Mesenchymal stem cell (in vitro differentiated cells and primary cell): ENCODE results near the gene KIF26B.
A peak's percentile ranks its signal among the peaks of the same experiment; 100 is the strongest.

Experiments
- DNase-seq: peaks from one replicate; pipeline ENCODE4 v3.0.0-alpha.2; 2013
- H2AFZ ChIP-seq: one replicate; pipeline ENCODE4 v1.6.1; 2013; ENCODE audit warnings: low read depth, mild to moderate bottlenecking, control low read depth, inconsistent platforms, low read length, moderate library complexity
- H2AK5ac ChIP-seq: 2 replicates; pipeline ENCODE4 v1.6.1; 2013; ENCODE audit warnings: low read length, moderate library complexity, mild to moderate bottlenecking, inconsistent platforms; ENCODE audit not compliant: severe bottlenecking
- H2BK120ac ChIP-seq: one replicate; pipeline ENCODE4 v1.6.1; 2013; ENCODE audit warnings: low read depth, mild to moderate bottlenecking, inconsistent platforms, low read length, moderate library complexity
- H2BK12ac ChIP-seq, 2 experiments: one replicate each; pipeline ENCODE4 v1.6.1; 2013; ENCODE audit warnings: inconsistent platforms in 2 of 2, low read length in 2 of 2, mild to moderate bottlenecking in 2 of 2, moderate library complexity in 2 of 2, control low read depth in 1 of 2
- H2BK15ac ChIP-seq: one replicate; pipeline ENCODE4 v1.6.1; 2013; ENCODE audit warnings: mild to moderate bottlenecking, low read depth, inconsistent platforms; ENCODE audit not compliant: poor library complexity, severe bottlenecking
- H2BK5ac ChIP-seq: 2 replicates; pipeline ENCODE4 v1.6.1; 2013; ENCODE audit warnings: low read depth, mild to moderate bottlenecking, low read length, control low read depth, inconsistent platforms; ENCODE audit not compliant: poor library complexity, severe bottlenecking
- H3K14ac ChIP-seq, 2 experiments: one replicate each; pipeline ENCODE4 v1.6.1; 2013; ENCODE audit warnings: inconsistent platforms in 2 of 2, low read length in 2 of 2, control low read depth in 1 of 2, mild to moderate bottlenecking in 1 of 2, moderate library complexity in 1 of 2
- H3K18ac ChIP-seq, 2 experiments: one replicate each; pipeline ENCODE4 v1.6.1; 2013; ENCODE audit warnings: inconsistent platforms in 2 of 2, low read length in 2 of 2, control low read depth in 1 of 2, low read depth in 1 of 2, mild to moderate bottlenecking in 1 of 2
- H3K23ac ChIP-seq, 2 experiments: one replicate each; pipeline ENCODE4 v1.6.1; 2013; ENCODE audit warnings: inconsistent platforms in 2 of 2, low read length in 2 of 2, mild to moderate bottlenecking in 2 of 2, moderate library complexity in 2 of 2, control low read depth in 1 of 2
- H3K27ac ChIP-seq: 2 replicates; pipeline ENCODE4 v1.5.1; 2013; ENCODE audit warnings: mild to moderate bottlenecking, moderate library complexity, low read length, control low read depth, inconsistent platforms; ENCODE audit not compliant: poor library complexity, severe bottlenecking
- H3K27me3 ChIP-seq, 2 experiments: 2 replicates each; pipeline versions ENCODE4 v1.6.1 to v1.7.0; 2013; ENCODE audit warnings: low read length in 2 of 2, mild to moderate bottlenecking in 2 of 2, moderate library complexity in 2 of 2, control low read depth in 1 of 2, inconsistent platforms in 1 of 2; ENCODE audit not compliant: control insufficient read depth in 1 of 2, insufficient read depth in 1 of 2
- H3K36me3 ChIP-seq, 2 experiments: 2 replicates each; pipeline versions ENCODE4 v1.6.1 to v1.7.0; 2013; ENCODE audit warnings: low read length in 2 of 2, control low read depth in 1 of 2, inconsistent platforms in 1 of 2, low read depth in 1 of 2, mild to moderate bottlenecking in 1 of 2; ENCODE audit not compliant: insufficient read depth in 2 of 2, control insufficient read depth in 1 of 2
- H3K4ac ChIP-seq, 2 experiments: one replicate each; pipeline ENCODE4 v1.6.1; 2013; ENCODE audit warnings: inconsistent platforms in 2 of 2, low read length in 2 of 2, mild to moderate bottlenecking in 2 of 2, moderate library complexity in 2 of 2, control low read depth in 1 of 2, low read depth in 1 of 2
- H3K4me1 ChIP-seq: 2 replicates; pipeline ENCODE4 v1.6.1; 2013; ENCODE audit warnings: low read depth, low read length, control low read depth; ENCODE audit not compliant: control insufficient read depth, insufficient read depth
- H3K4me2 ChIP-seq: 2 replicates; pipeline ENCODE4 v1.6.1; 2013; ENCODE audit warnings: low read length, mild to moderate bottlenecking, inconsistent platforms; ENCODE audit not compliant: poor library complexity, severe bottlenecking
- H3K4me3 ChIP-seq, 2 experiments: 2 replicates each; pipeline versions ENCODE4 v1.5.1 to v1.7.0; 2013; ENCODE audit warnings: low read length in 2 of 2, mild to moderate bottlenecking in 2 of 2, control low read depth in 1 of 2, low read depth in 1 of 2; ENCODE audit not compliant: insufficient read depth in 1 of 2
- H3K79me1 ChIP-seq: replicated peaks from 2 replicates; pipeline ENCODE4 v1.6.1; 2013; ENCODE audit warnings: mild to moderate bottlenecking, control low read depth, low read length, inconsistent platforms; ENCODE audit not compliant: poor library complexity, severe bottlenecking
- H3K9ac ChIP-seq: 2 replicates; pipeline ENCODE4 v1.7.0; 2013; ENCODE audit warnings: mild to moderate bottlenecking, low read length, moderate library complexity
- H3K9me3 ChIP-seq: 2 replicates; pipeline ENCODE4 v1.7.0; 2013; ENCODE audit warnings: mild to moderate bottlenecking, low read length; ENCODE audit not compliant: control insufficient read depth
- H4K8ac ChIP-seq: one replicate; pipeline ENCODE4 v1.6.1; 2013; ENCODE audit warnings: inconsistent platforms, mild to moderate bottlenecking, low read length, moderate library complexity
- H4K91ac ChIP-seq: one replicate; pipeline ENCODE4 v1.6.1; 2013; ENCODE audit warnings: mild to moderate bottlenecking, low read length, inconsistent platforms
- WGBS: methylation state at CpG from one replicate; pipeline ENCODE4 v1.1.7; 2013; ENCODE audit warnings: mixed read lengths; 5-methylcytosine and 5-hydroxymethylcytosine counted together

KIF26B gene

DNA sequence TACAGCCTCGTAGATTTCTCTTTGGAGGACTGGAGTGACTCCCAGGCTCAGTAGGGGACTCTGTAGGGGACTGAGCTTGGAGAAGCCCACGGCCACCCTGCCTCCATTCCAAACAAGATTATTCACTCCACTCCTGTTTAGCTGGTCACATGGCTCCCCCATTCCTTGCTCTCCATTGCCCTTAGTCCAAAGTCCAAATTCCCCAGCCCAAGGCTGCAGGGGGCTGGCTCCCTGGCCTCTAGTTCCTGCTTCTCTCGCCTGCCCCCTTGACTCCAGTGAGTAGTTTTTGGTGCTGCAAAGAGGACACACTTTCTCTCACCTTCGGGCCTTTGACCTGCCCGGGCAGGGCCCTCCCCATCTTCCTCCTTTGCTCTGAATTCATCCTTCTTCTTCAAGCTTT lies 403.3 kb downstream of the KIF26B start:
- no peak overlapping the region for H2BK15ac ChIP-seq
- no peak overlapping the region for H3K27ac ChIP-seq
- no peaks in the 10 kb centered on the region for H3K9me3 ChIP-seq
- no peak overlapping the region for H4K91ac ChIP-seq
- 89% methylated on average over 4 of the region's 5 CpGs for WGBS
- no peak overlapping the region for H3K4ac ChIP-seq
- no peak overlapping the region for H2AFZ ChIP-seq
- no peak overlapping the region for H3K4me3 ChIP-seq
- H2BK5ac ChIP-seq = no peak overlapping the region
- no peak overlapping the region for H3K14ac ChIP-seq
- no peak overlapping the region for H3K9ac ChIP-seq
- no peaks in the 10 kb centered on the region for H3K79me1 ChIP-seq
- no peak overlapping the region for H4K8ac ChIP-seq
- no peak overlapping the region for H3K23ac ChIP-seq
- no peaks in the 10 kb centered on the region for H3K36me3 ChIP-seq
- no peak overlapping the region for H3K4me2 ChIP-seq
- H2AK5ac ChIP-seq = no peak overlapping the region
- no peak overlapping the region for H2BK120ac ChIP-seq
- no peaks in the 10 kb centered on the region for H3K4me1 ChIP-seq
- peaks cover 21 to 52% of the 10 kb centered on the region in 2 experiments for H3K27me3 ChIP-seq
- no peak overlapping the region for H3K18ac ChIP-seq
- DNase-seq = no peak
- H2BK12ac ChIP-seq = no peak overlapping the region

DNA sequence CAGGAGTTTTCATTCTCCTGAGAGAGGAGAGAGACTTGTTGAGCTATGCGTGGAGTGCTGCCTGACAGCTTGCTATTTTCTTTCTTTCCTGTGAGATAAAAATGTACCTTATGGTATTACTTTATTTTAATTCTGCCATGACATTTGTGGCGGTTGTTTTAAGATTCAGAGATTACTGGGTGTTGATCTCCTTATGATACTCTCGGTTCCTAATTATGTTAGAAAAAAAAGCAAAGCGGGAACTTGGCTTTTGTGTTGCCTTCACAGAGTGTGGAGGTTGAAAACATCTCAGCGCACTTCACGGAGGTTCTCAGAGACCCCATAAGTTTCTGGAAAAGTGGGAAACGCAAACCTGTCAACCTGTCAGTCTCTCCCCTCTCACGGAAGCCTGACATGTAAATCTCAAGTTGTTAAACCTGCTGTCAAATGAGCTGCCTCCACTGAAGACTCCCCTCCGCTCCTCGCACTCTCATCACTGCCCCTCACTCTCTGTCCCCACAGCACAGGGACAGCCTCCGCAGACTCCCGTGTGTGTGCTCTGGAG lies 405.6 kb downstream of the KIF26B start:
- no peak overlapping the region for H4K91ac ChIP-seq
- no peak overlapping the region for H3K4me2 ChIP-seq
- no peak overlapping the region for H3K23ac ChIP-seq
- H2BK120ac ChIP-seq = no peak overlapping the region
- no peak overlapping the region for H4K8ac ChIP-seq
- no peak overlapping the region for H2BK12ac ChIP-seq
- no peaks in the 10 kb centered on the region for H3K36me3 ChIP-seq
- no peaks in the 10 kb centered on the region for H3K9me3 ChIP-seq
- H2BK5ac ChIP-seq = no peak overlapping the region
- no peak overlapping the region for H3K27ac ChIP-seq
- H3K4ac ChIP-seq = no peak overlapping the region
- H3K79me1 ChIP-seq = no peaks in the 10 kb centered on the region
- peaks cover 23 to 41% of the 10 kb centered on the region in 2 experiments for H3K27me3 ChIP-seq
- H3K14ac ChIP-seq = no peak overlapping the region
- no peak overlapping the region for H2AK5ac ChIP-seq
- no peaks in the 10 kb centered on the region for H3K4me1 ChIP-seq
- H3K4me3 ChIP-seq = no peak overlapping the region
- H2BK15ac ChIP-seq = no peak overlapping the region
- WGBS = 90% methylated on average over 12 of the region's 12 CpGs
- H3K9ac ChIP-seq = no peak overlapping the region
- no peak overlapping the region for H2AFZ ChIP-seq
- DNase-seq = no peak
- no peak overlapping the region for H3K18ac ChIP-seq

DNA sequence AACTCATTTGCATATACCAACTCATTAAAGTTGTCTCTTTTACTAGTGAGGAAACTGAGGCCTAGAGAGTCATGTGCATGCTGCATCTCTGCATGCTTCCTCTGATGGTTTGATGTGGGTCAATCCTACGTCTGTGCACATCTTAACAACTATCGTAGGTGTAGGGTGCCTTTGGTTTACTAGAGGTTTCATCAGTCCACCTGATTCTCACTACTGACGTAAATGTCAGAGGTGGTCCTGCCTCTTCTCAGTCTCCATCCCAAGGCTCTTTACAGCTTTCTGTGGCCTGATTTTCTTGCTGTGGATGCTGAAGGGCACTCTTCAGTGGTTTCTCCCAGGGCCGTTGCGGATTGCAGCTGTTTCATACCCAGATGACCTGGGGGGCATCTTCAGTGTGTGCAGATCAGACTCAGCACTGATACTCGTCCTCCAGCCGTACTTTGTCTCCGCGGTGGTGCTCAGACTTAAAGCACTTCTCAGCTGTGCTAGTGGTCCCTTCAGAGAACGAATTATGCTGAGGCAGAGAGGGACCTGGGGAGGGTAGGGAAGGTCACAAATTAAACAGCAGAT lies 407.0 kb downstream of the KIF26B start:
- no peak overlapping the region for H2BK120ac ChIP-seq
- no peaks in the 10 kb centered on the region for H3K79me1 ChIP-seq
- no peak overlapping the region for H2BK5ac ChIP-seq
- no peak overlapping the region for H3K18ac ChIP-seq
- no peak overlapping the region for H3K9ac ChIP-seq
- no peak overlapping the region for H3K4me3 ChIP-seq
- WGBS = 86% methylated on average over 10 of the region's 10 CpGs
- H3K9me3 ChIP-seq = no peaks in the 10 kb centered on the region
- no peak overlapping the region for H3K4me2 ChIP-seq
- H2AFZ ChIP-seq = no peak overlapping the region
- H2BK15ac ChIP-seq = no peak overlapping the region
- no peak for DNase-seq
- H3K27ac ChIP-seq = no peak overlapping the region
- no peak overlapping the region for H2BK12ac ChIP-seq
- no peak overlapping the region for H4K91ac ChIP-seq
- H3K4me1 ChIP-seq = no peaks in the 10 kb centered on the region
- no peak overlapping the region for H3K23ac ChIP-seq
- H3K27me3 ChIP-seq = peaks cover 15 to 30% of the 10 kb centered on the region in 2 experiments
- H3K36me3 ChIP-seq = no peaks in the 10 kb centered on the region
- no peak overlapping the region for H3K4ac ChIP-seq
- no peak overlapping the region for H2AK5ac ChIP-seq
- no peak overlapping the region for H3K14ac ChIP-seq
- H4K8ac ChIP-seq = no peak overlapping the region

DNA sequence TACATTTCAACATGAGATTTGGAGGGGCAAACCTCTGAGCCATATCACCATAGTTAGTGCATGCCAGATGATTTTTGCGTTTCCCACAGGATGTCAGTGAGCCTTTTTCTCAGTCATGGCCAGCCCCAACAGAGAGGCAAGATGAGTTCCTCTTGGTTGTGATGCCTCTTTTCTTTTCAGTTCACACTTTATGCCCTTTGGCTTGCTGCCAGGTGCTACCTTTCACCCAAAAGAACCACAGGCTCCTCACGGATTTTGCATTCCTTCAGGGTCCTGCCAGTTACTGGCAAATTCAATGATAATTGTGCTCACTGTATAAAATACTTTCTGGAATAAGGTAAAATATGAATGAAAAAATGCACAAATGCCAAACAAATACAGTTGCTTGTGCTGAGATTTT lies 411.3 kb downstream of the KIF26B start:
- Histone ChIP-seq H3K4me1 (no peaks in the 10 kb centered on the region), H3K4me2 (no peak overlapping the region), H2AK5ac (no peak overlapping the region), H2BK5ac (no peak overlapping the region), H2BK15ac (no peak overlapping the region), H3K4ac (peak overlapping the region in 1 of 2 experiments; percentile 26), H3K14ac (no peak overlapping the region), H3K36me3 (no peaks in the 10 kb centered on the region), H3K27me3 (peaks cover 10 to 12% of the 10 kb centered on the region in 2 experiments), H4K91ac (peak overlapping the region; percentile 41), H3K23ac (no peak overlapping the region), H3K18ac (peak overlapping the region; percentile 45 to 64), H3K4me3 (no peak overlapping the region), H2AFZ (no peak overlapping the region), H4K8ac (no peak overlapping the region), H3K9ac (no peak overlapping the region), H2BK120ac (peak overlapping the region; percentile 71), H2BK12ac (peak overlapping the region; percentile 51 to 88), H3K27ac (no peak overlapping the region), H3K9me3 (no peaks in the 10 kb centered on the region), H3K79me1 (no peaks in the 10 kb centered on the region)
- DNase-seq = no peak
- WGBS = 95% methylated on average over 1 of the region's 2 CpGs
